ENCODE results near the gene RBL2. TPM values are rescaled to one million over a fixed set of nuclear protein-coding genes. Genes with fewer than 3 reads are reported as not detected.

The RBL2 gene
- total and polyA plus RNA-seq, 9 of the 15 experiments (the other 6 are each of a cell fraction or from before 2014, with no cell fraction given): 7.8 to 76.3 (median 28.5) TPM

GRCh38 chr16:53523126-53523804, 89.0 kb downstream of the RBL2 start:
- intact Hi-C loops (cut with micrococcal nuclease): no loop called here
- H3K9ac ChIP-seq (ENCODE audit: insufficient read depth in 1 of 2, low read depth in 2 of 2, low read length in 2 of 2): no peak overlapping the region
- in situ Hi-C loops (cut with MboI): loop anchor here (25.0 kb wide), 1 partner anchor 1336 kb away; no protein-coding TSS in a partner anchor
- H2AFZ ChIP-seq (ENCODE audit: low read depth, low read length): no peak overlapping the region
- H3K4me2 ChIP-seq (ENCODE audit: insufficient read depth, low read length): no peak overlapping the region
- WGBS (ENCODE audit: insufficient coverage, low coverage, missing lambda C conversion rate): 5% methylated on average over 21 of the region's 21 CpGs
- peaks cover 27 to 41% of the 10 kb centered on the region in 2 experiments for H3K27me3 ChIP-seq (ENCODE audit: control insufficient read depth in 2 of 2, insufficient read depth in 2 of 2, low read length in 2 of 2)
- no TSS peak for BruUV-seq (replicated peaks)
- H3K9me3 ChIP-seq (replicated peaks; ENCODE audit: control insufficient read depth, insufficient read depth, low read depth, low read length): no peaks in the 10 kb centered on the region
- no peak for ATAC-seq
- H3K9me1 ChIP-seq (ENCODE audit: control insufficient read depth, insufficient read depth, low read length): no peaks in the 10 kb centered on the region
- no peak overlapping the region for H3K27ac ChIP-seq (ENCODE audit: extremely low read depth, low read depth, low read length)
- no peak for FAIRE-seq
- peaks cover 0 to 6% of the 10 kb centered on the region in 2 experiments; a peak in 2 of 5 replicates for H3K4me1 ChIP-seq (replicated peaks in 1 of 2; ENCODE audit: control insufficient read depth in 2 of 2, insufficient read depth in 2 of 2, low read length in 2 of 2)
- no peaks in the 10 kb centered on the region for H3K79me2 ChIP-seq (ENCODE audit: control insufficient read depth, insufficient read depth, low read length)
- no peak overlapping the region for H3K4me3 ChIP-seq
- no peaks in the 10 kb centered on the region for H4K20me1 ChIP-seq (replicated peaks; ENCODE audit: control insufficient read depth, insufficient read depth, low read length)
- no peaks in the 10 kb centered on the region for H3K36me3 ChIP-seq (ENCODE audit: control insufficient read depth, insufficient read depth, low read length)
- CTCF ChIA-PET (ENCODE audit: low intra/inter-chr PET ratio): no interaction called here
- DNase-seq (ENCODE audit: extremely low read depth in 1 of 4, low spot score in 3 of 4): no peak
- POLR2A ChIA-PET: no interaction called here
- TF ChIP-seq RERE (CRISPR knock-in tag; IDR thresholded peaks at IDR 0.05; ENCODE audit: borderline replicate concordance): no peak
- TF ChIP-seq CBFA2T3 (IDR thresholded peaks at IDR 0.05): no peak
- TF ChIP-seq ZNF12 (CRISPR knock-in tag; IDR thresholded peaks at IDR 0.05): no peak
- TF ChIP-seq ZZZ3 (IDR thresholded peaks at IDR 0.05): no peak
- no peak for TF ChIP-seq BRCA1 (IDR thresholded peaks at IDR 0.05)
- no peak for TF ChIP-seq BRCA1 (CRISPR knock-in tag; IDR thresholded peaks at IDR 0.05)
- no peak for TF ChIP-seq THRB (CRISPR knock-in tag; conservative IDR thresholded peaks at IDR 0.05)
- TF ChIP-seq XRCC3 (IDR thresholded peaks at IDR 0.05): no peak
- no peak for TF ChIP-seq TCF7 (IDR thresholded peaks at IDR 0.05; ENCODE audit: borderline replicate concordance)
- TF ChIP-seq DLX4 (CRISPR knock-in tag; IDR thresholded peaks at IDR 0.05): no peak
- no peak for TF ChIP-seq KDM4B (IDR thresholded peaks at IDR 0.05; ENCODE audit: borderline replicate concordance in 2 of 2, low read depth in 1 of 2)
- no peak for TF ChIP-seq MTA3 (IDR thresholded peaks at IDR 0.05; ENCODE audit: borderline replicate concordance)
- TF ChIP-seq ZBTB34 (CRISPR knock-in tag; IDR thresholded peaks at IDR 0.05): no peak
- no peak for TF ChIP-seq KDM1A (IDR thresholded peaks at IDR 0.05)
- no peak for TF ChIP-seq ZNF644 (tag; IDR thresholded peaks at IDR 0.05; ENCODE audit: low read depth)
